Glutamatergic neuron (in vitro differentiated cells): Measurements from ENCODE around the gene LIPA. TPM values are rescaled to one million over a fixed set of nuclear protein-coding genes. Genes with fewer than 3 reads are reported as not detected.

Source experiments
- DNase-seq: peaks from one replicate; pipeline ENCODE4 v3.0.0; 2022
- H3K27ac Mint-ChIP-seq: one replicate; pipeline ENCODE4 v1.8.0; 2020; ENCODE audit warnings: mild to moderate bottlenecking, mixed read lengths, inconsistent platforms; ENCODE audit not compliant: unreplicated experiment
- H3K27me3 Mint-ChIP-seq: one replicate; pipeline ENCODE4 v1.8.0; 2020; ENCODE audit warnings: mild to moderate bottlenecking, moderate library complexity, mixed read lengths, inconsistent platforms; ENCODE audit not compliant: unreplicated experiment
- H3K36me3 Mint-ChIP-seq: one replicate; pipeline ENCODE4 v1.8.0; 2020; ENCODE audit warnings: mild to moderate bottlenecking, mixed read lengths, inconsistent platforms; ENCODE audit not compliant: unreplicated experiment
- H3K4me1 Mint-ChIP-seq: one replicate; pipeline ENCODE4 v1.8.0; 2020; ENCODE audit warnings: mild to moderate bottlenecking, low read depth, mixed read lengths, inconsistent platforms; ENCODE audit not compliant: unreplicated experiment
- H3K4me3 Mint-ChIP-seq: one replicate; pipeline ENCODE4 v1.8.0; 2020; ENCODE audit warnings: mild to moderate bottlenecking, mixed read lengths, inconsistent platforms; ENCODE audit not compliant: unreplicated experiment
- H3K9me3 Mint-ChIP-seq: one replicate; pipeline ENCODE4 v1.8.0; 2020; ENCODE audit warnings: mild to moderate bottlenecking, moderate library complexity, mixed read lengths, inconsistent platforms; ENCODE audit not compliant: unreplicated experiment
- CTCF ChIP-seq: fragments of 200-600 bp; sonication (generic); IDR thresholded peaks from one replicate; pipeline ENCODE4 v1.5.0; 2021; ENCODE audit not compliant: partially characterized antibody, unreplicated experiment
- total RNA-seq: library from RNA; stranded (reverse); fragmentation: NEBNext Ultra II Directional; extraction: Animal tissue kit (Norgen Biotek cat#: 25700); gene quantifications from one replicate; pipeline ENCODE4 v1.2.1, GENCODE V29; 2021; ENCODE audit not compliant: unreplicated experiment

Gene LIPA
- total RNA-seq, 1 donor from 2014 or later, result 22.0 TPM

DNA sequence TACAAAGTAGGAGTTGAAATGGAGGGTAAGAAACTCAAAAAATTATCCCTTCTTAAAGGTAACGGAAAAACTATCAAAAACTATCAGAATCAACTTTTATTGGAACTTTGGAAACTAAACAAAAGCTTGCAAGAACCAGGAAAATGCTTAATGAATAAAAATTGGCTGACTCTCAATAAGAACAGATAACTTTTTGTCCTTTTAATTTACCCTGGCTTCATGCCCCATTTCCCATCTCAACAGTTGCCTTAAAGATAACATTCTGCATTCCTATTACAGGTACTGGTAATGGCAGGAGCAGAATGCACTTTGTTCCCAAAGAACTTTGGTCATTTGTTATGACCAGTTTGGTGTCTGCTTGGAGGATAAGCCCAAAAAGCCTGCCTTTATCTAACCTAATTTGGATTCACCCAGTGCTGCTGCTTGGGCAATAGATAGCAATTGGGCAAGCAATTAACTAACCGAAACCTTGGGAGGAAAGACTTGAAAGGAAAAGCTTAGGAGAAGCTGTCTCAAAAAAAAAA is 62.3 kb downstream of the LIPA start:
- Mint-ChIP-seq H3K27ac (no peak overlapping the region), H3K4me1 (no peaks in the 10 kb centered on the region)
- no peak for TF ChIP-seq CTCF

GRCh38 chr10:89185658-89186057 is 65.9 kb downstream of the LIPA start:
- Mint-ChIP-seq H3K9me3 (no peaks in the 10 kb centered on the region), H3K36me3 (no peaks in the 10 kb centered on the region), H3K27ac (no peak overlapping the region), H3K4me1 (no peaks in the 10 kb centered on the region), H3K4me3 (no peak overlapping the region), H3K27me3 (no peaks in the 10 kb centered on the region)
- no peak for DNase-seq
- no peak for TF ChIP-seq CTCF

More for the DNA sequence above, 62.3 kb downstream of the LIPA start:
- no peaks in the 10 kb centered on the region for H3K9me3 Mint-ChIP-seq
- H3K27me3 Mint-ChIP-seq, result no peaks in the 10 kb centered on the region
- no peak overlapping the region for H3K4me3 Mint-ChIP-seq
- H3K36me3 Mint-ChIP-seq, result no peaks in the 10 kb centered on the region
- no peak for DNase-seq

DNA sequence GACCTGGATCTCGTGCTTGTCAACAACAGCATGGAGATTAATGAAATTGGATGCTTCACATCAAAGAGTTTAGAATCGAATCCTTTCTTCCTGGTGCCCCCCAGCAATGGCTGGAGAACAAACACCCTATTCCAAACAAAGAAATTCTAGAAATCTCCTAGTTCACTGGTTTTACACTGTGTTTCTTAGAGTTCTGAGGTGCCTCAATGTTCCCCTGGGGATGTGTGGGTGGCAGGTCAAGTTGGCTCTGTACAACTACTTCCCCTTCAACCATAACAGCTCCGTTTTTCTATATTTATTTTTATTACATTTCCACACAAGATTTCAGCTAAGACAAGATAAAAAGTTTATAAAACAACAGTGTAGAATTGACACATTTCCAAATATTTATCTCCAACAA is 66.9 kb downstream of the LIPA start:
- no peak for DNase-seq
- Mint-ChIP-seq H3K27ac (no peak overlapping the region), H3K9me3 (no peaks in the 10 kb centered on the region), H3K36me3 (no peaks in the 10 kb centered on the region), H3K4me3 (no peak overlapping the region), H3K27me3 (no peaks in the 10 kb centered on the region), H3K4me1 (no peaks in the 10 kb centered on the region)
- TF ChIP-seq CTCF, result no peak

- Mint-ChIP-seq H3K4me1 (no peaks in the 10 kb centered on the region), H3K27me3 (no peaks in the 10 kb centered on the region), H3K27ac (no peak overlapping the region), H3K4me3 (no peak overlapping the region), H3K9me3 (no peaks in the 10 kb centered on the region), H3K36me3 (no peaks in the 10 kb centered on the region)
- no peak for TF ChIP-seq CTCF
- no peak for DNase-seq
These were observed 68.0 kb downstream of the LIPA start for GRCh38 chr10:89183571-89183970.

- H3K27ac Mint-ChIP-seq, result no peak overlapping the region
These were observed 68.7 kb downstream of the LIPA start for GRCh38 chr10:89182894-89183293.

More at GRCh38 chr10:89182894-89183293, 68.7 kb downstream of the LIPA start:
- no peak for DNase-seq
- Mint-ChIP-seq H3K4me3 (no peak overlapping the region), H3K27me3 (no peaks in the 10 kb centered on the region), H3K9me3 (no peaks in the 10 kb centered on the region), H3K36me3 (no peaks in the 10 kb centered on the region), H3K4me1 (no peaks in the 10 kb centered on the region)
- TF ChIP-seq CTCF, result no peak
